HepG2 (cell line): ENCODE data around the gene SAPCD1. TPM values are rescaled to one million over a fixed set of nuclear protein-coding genes. Genes with fewer than 3 reads are reported as not detected.

ENCODE experiments used
- AGO1 ChIP-seq: fragments of 200-400 bp; formaldehyde crosslinking; IDR thresholded peaks from 2 replicates; pipeline ENCODE4 v1.6.1; 2017; ENCODE audit warnings: mild to moderate bottlenecking, low read depth, low read length, moderate library complexity; ENCODE audit not compliant: poor library complexity, severe bottlenecking
- ARID4A ChIP-seq: sonication (generic); formaldehyde crosslinking; IDR thresholded peaks from 2 replicates; pipeline ENCODE4 v1.5.0; 2020; ENCODE audit warnings: mild to moderate bottlenecking, missing genetic modification reagents, borderline replicate concordance
- ATF1 ChIP-seq: IDR thresholded peaks from 2 replicates; pipeline ENCODE4 v1.6.1; 2016; ENCODE audit warnings: mild to moderate bottlenecking, control low read depth
- GLI4 ChIP-seq: sonication (generic); formaldehyde crosslinking; IDR thresholded peaks from 2 replicates; pipeline ENCODE4 v1.5.1; 2020; ENCODE audit warnings: missing genetic modification reagents, mild to moderate bottlenecking, moderate library complexity, borderline replicate concordance
- HDAC2 ChIP-seq: sonication (generic); formaldehyde crosslinking; IDR thresholded peaks from 2 replicates; pipeline ENCODE4 v1.4.0; 2020; ENCODE audit warnings: missing genetic modification reagents
- HIVEP1 ChIP-seq: sonication (generic); formaldehyde crosslinking; IDR thresholded peaks from 2 replicates; pipeline ENCODE4 v1.4.0; 2020; ENCODE audit warnings: mild to moderate bottlenecking, missing genetic modification reagents
- MIER3 ChIP-seq: IDR thresholded peaks from 2 replicates; pipeline ENCODE4 v1.6.1; 2016; ENCODE audit warnings: missing compliant biosample characterization, borderline replicate concordance
- NR2F1 ChIP-seq, 2 experiments: fragments of 450-650 bp in 1 of 2; formaldehyde crosslinking in 1 of 2; IDR thresholded peaks; 2 replicates each; pipeline versions ENCODE4 v1.5.0 to v1.6.1; 2016 to 2020; ENCODE audit warnings: mild to moderate bottlenecking in 1 of 2, missing compliant biosample characterization in 1 of 2, missing genetic modification reagents in 1 of 2, moderate library complexity in 1 of 2
- PAX8 ChIP-seq: sonication (generic); formaldehyde crosslinking; IDR thresholded peaks from 2 replicates; pipeline ENCODE4 v1.8.0; 2022; ENCODE audit warnings: mild to moderate bottlenecking, missing genetic modification reagents, borderline replicate concordance
- RNF219 ChIP-seq: sonication (generic); formaldehyde crosslinking; IDR thresholded peaks from 2 replicates; pipeline ENCODE4 v1.5.0; 2020; ENCODE audit warnings: mild to moderate bottlenecking, missing genetic modification reagents
- ZFP41 ChIP-seq: sonication (generic); formaldehyde crosslinking; IDR thresholded peaks from 2 replicates; pipeline ENCODE4 v1.4.0; 2020; ENCODE audit warnings: mild to moderate bottlenecking, missing genetic modification reagents, borderline replicate concordance
- ZGPAT ChIP-seq: IDR thresholded peaks from 2 replicates; pipeline ENCODE4 v1.6.1; 2016; ENCODE audit warnings: mild to moderate bottlenecking
- ZNF235 ChIP-seq: sonication (generic); formaldehyde crosslinking; IDR thresholded peaks from 2 replicates; pipeline ENCODE4 v1.8.1; 2023; ENCODE audit warnings: mild to moderate bottlenecking, missing genetic modification reagents, borderline replicate concordance
- ZNF275 ChIP-seq: sonication (generic); formaldehyde crosslinking; IDR thresholded peaks from 2 replicates; pipeline ENCODE4 v1.8.0; 2022; ENCODE audit warnings: missing genetic modification reagents, mild to moderate bottlenecking, inconsistent platforms, borderline replicate concordance
- ZNF337 ChIP-seq: sonication (generic); formaldehyde crosslinking; IDR thresholded peaks from 2 replicates; pipeline ENCODE4 v1.5.1; 2020; ENCODE audit warnings: missing genetic modification reagents, low read depth, mild to moderate bottlenecking, borderline replicate concordance
- ZNF513 ChIP-seq: sonication (generic); formaldehyde crosslinking; conservative IDR thresholded peaks from 2 replicates; pipeline ENCODE4 v1.5.0; 2020; ENCODE audit warnings: missing genetic modification reagents
- ZNF547 ChIP-seq: sonication (generic); formaldehyde crosslinking; IDR thresholded peaks from 2 replicates; pipeline ENCODE4 v1.5.1; 2020; ENCODE audit warnings: mild to moderate bottlenecking, missing genetic modification reagents
- polyA plus RNA-seq, 8 experiments: library from polyadenylated mRNA; depleted of rRNA in 3 of 8; stranded (reverse) in 7 of 8; unstranded in 1 of 8; fragments of >200 nt; fragmentation: Illumina TruSeq in 4 of 8; extraction: Trizol in 4 of 8; gene quantifications; 2 replicates each; pipeline versions ENCODE4 v1.2.1 to v1.2.3, GENCODE V29; 2011 to 2016; ENCODE audit warnings: low read depth in 4 of 8, missing spikeins in 1 of 8, mixed read lengths in 1 of 8; ENCODE audit not compliant: insufficient read depth in 1 of 8
- total RNA-seq, 5 experiments: library from RNA; depleted of rRNA; stranded (reverse); fragments of >200 nt; fragmentation: Illumina TruSeq; extraction: Trizol; gene quantifications; 2 replicates each; pipeline ENCODE4 v1.2.3, GENCODE V29; 2016; ENCODE audit warnings: low read depth in 1 of 5

Gene SAPCD1
- total and polyA plus RNA-seq, 2 of the 13 experiments (the other 11 are each of a cell fraction or from before 2014, with no cell fraction given): 2.5 to 3.9 TPM

GRCh38 chr6:31769684-31770371, 7.4 kb downstream of the SAPCD1 start (continued):
- peak; percentile 58; the same call in 1 of the 2 replicates for TF ChIP-seq ZGPAT (CRISPR knock-in tag)
- no peak for TF ChIP-seq ZNF275 (CRISPR knock-in tag)
- TF ChIP-seq AGO1: no peak
- TF ChIP-seq HIVEP1 (CRISPR knock-in tag): peak; percentile 69; the same call in 1 of the 2 replicates
- no peak for TF ChIP-seq PAX8 (CRISPR knock-in tag)
- no peak for TF ChIP-seq NR2F1 (CRISPR knock-in tag; IDR thresholded peaks at IDR 0.05)
- TF ChIP-seq ZNF235: no peak; the same call in 1 of the 2 replicates
- no peak for TF ChIP-seq ZNF513 (CRISPR knock-in tag)
- no peak for TF ChIP-seq ZNF337
- TF ChIP-seq HDAC2 (CRISPR knock-in tag): peak; percentile 52; the same call in 1 of the 2 replicates
- TF ChIP-seq ARID4A (CRISPR knock-in tag): peak; percentile 55; the same call in 1 of the 2 replicates
- peak; percentile 75; the same call in 1 of the 2 replicates for TF ChIP-seq MIER3 (CRISPR knock-in tag)
- peak; percentile 39; the same call in 1 of the 2 replicates for TF ChIP-seq ZFP41 (CRISPR knock-in tag)
- TF ChIP-seq ATF1 (CRISPR knock-in tag): no peak
- no peak for TF ChIP-seq ZNF547 (CRISPR knock-in tag)
- no peak for TF ChIP-seq RNF219 (CRISPR knock-in tag)
- no peak for TF ChIP-seq GLI4 (CRISPR knock-in tag)
